ENCODE data around the gene POLRMT.

DNA sequence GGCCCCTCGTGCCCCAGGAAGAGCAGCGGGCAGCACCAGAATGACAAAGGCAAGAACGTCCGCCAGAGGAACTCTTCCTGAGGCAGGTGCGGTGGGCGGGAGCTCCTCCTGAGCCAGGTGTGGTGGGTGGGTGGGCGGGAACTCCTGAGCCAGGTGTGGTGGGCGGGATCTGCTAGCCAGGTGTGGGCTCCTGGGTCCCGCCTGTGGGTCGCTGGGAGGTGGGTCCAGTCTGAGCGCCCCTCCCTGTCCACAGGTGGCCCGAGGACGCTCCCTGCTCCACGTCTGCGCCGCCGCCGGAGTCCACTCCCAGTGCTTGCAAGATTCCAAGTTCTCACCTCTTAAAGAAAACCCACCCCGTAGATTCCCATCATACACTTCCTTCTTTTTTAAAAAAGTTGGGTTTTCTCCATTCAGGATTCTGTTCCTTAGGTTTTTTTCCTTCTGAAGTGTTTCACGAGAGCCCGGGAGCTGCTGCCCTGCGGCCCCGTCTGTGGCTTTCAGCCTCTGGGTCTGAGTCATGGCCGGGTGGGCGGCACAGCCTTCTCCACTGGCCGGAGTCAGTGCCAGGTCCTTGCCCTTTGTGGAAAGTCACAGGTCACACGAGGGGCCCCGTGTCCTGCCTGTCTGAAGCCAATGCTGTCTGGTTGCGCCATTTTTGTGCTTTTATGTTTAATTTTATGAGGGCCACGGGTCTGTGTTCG is 50.7 kb downstream of the POLRMT start:
- TF ChIP-seq POLR2A (IDR thresholded peaks at IDR 0.05), result no peak
- TF ChIP-seq, protein P1, sequence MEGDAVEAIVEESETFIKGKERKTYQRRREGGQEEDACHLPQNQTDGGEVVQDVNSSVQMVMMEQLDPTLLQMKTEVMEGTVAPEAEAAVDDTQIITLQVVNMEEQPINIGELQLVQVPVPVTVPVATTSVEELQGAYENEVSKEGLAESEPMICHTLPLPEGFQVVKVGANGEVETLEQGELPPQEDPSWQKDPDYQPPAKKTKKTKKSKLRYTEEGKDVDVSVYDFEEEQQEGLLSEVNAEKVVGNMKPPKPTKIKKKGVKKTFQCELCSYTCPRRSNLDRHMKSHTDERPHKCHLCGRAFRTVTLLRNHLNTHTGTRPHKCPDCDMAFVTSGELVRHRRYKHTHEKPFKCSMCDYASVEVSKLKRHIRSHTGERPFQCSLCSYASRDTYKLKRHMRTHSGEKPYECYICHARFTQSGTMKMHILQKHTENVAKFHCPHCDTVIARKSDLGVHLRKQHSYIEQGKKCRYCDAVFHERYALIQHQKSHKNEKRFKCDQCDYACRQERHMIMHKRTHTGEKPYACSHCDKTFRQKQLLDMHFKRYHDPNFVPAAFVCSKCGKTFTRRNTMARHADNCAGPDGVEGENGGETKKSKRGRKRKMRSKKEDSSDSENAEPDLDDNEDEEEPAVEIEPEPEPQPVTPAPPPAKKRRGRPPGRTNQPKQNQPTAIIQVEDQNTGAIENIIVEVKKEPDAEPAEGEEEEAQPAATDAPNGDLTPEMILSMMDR (IDR thresholded peaks at IDR 0.05), result no peak
- TF ChIP-seq POLR2AphosphoS5 (IDR thresholded peaks at IDR 0.05), result no peak

Measured in stomach (tissue), 4 donors.